Measurements from ENCODE around the gene SPESP1.

SPESP1 gene

DNA sequence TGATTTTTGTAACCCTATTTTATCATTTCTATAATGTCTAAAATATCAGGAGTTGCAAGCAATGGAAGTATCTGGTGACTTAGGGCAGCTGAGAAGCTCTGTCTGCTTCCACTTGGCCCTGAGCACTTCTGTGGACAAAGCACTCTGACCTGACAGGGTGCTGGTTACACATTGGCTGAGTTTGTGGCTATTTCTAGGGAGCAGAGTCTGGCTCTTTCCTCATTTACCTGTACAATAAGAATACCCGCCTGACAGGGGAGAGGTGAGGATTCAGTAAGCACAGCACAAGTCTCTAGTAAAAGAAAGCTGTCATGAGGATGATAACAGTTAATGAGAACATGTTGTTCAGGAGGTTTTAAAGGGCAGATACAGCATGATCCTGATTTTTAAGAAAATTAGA is 33.3 kb upstream of the SPESP1 start:
- TF ChIP-seq ZFX (IDR thresholded peaks at IDR 0.05; ENCODE audit: borderline replicate concordance) = no peak
- TF ChIP-seq, protein P1, sequence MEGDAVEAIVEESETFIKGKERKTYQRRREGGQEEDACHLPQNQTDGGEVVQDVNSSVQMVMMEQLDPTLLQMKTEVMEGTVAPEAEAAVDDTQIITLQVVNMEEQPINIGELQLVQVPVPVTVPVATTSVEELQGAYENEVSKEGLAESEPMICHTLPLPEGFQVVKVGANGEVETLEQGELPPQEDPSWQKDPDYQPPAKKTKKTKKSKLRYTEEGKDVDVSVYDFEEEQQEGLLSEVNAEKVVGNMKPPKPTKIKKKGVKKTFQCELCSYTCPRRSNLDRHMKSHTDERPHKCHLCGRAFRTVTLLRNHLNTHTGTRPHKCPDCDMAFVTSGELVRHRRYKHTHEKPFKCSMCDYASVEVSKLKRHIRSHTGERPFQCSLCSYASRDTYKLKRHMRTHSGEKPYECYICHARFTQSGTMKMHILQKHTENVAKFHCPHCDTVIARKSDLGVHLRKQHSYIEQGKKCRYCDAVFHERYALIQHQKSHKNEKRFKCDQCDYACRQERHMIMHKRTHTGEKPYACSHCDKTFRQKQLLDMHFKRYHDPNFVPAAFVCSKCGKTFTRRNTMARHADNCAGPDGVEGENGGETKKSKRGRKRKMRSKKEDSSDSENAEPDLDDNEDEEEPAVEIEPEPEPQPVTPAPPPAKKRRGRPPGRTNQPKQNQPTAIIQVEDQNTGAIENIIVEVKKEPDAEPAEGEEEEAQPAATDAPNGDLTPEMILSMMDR (IDR thresholded peaks at IDR 0.05) = no peak
- no peak overlapping the region for H3K27ac ChIP-seq

- no peak overlapping the region for H3K27ac ChIP-seq
- TF ChIP-seq ZFX (IDR thresholded peaks at IDR 0.05; ENCODE audit: borderline replicate concordance) = no peak
- TF ChIP-seq, protein P1 (IDR thresholded peaks at IDR 0.05) = no peak
Measured at GRCh38 chr15:68900027-68900426, 30.3 kb upstream of the SPESP1 start.

- TF ChIP-seq, protein P1 (IDR thresholded peaks at IDR 0.05) = no peak
- TF ChIP-seq ZFX (IDR thresholded peaks at IDR 0.05; ENCODE audit: borderline replicate concordance) = no peak
- no peak overlapping the region for H3K27ac ChIP-seq
Measured at GRCh38 chr15:68907396-68907923, 22.9 kb upstream of the SPESP1 start.

DNA sequence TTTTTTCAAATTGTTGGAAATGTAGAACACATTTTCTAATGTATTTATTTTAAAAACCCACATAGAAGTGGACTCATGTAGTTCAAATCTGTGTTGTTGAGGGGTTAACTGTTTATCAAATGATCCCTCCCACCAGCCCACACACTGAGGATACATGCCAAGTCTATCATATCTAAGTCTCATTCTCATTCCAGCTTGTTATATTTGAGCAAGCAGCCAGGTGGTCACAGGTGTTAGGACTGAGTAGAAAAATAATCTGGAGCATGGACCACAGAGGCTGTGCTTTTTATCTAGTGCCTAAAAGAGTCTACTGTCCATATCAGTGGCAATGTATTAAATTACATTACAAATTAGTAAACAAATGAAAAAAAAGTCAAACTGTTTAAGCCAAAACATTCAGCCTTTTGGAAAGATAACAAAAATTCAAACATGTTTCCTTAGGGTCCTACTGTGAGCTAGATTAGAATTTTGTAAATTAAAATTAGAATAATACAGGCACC is 20.7 kb upstream of the SPESP1 start:
- TF ChIP-seq, protein P1 (IDR thresholded peaks at IDR 0.05) = no peak
- no peak for TF ChIP-seq ZFX (IDR thresholded peaks at IDR 0.05; ENCODE audit: borderline replicate concordance)
- H3K27ac ChIP-seq = no peak overlapping the region

- H3K27ac ChIP-seq = no peak overlapping the region
- TF ChIP-seq, protein P1 (IDR thresholded peaks at IDR 0.05) = no peak
- TF ChIP-seq ZFX (IDR thresholded peaks at IDR 0.05; ENCODE audit: borderline replicate concordance) = no peak
Measured at GRCh38 chr15:68910341-68910740, 20.0 kb upstream of the SPESP1 start.

GRCh38 chr15:68910816-68911215 is 19.5 kb upstream of the SPESP1 start:
- no peak for TF ChIP-seq ZFX (IDR thresholded peaks at IDR 0.05; ENCODE audit: borderline replicate concordance)
- TF ChIP-seq, protein P1 (IDR thresholded peaks at IDR 0.05) = no peak
- no peak overlapping the region for H3K27ac ChIP-seq

DNA sequence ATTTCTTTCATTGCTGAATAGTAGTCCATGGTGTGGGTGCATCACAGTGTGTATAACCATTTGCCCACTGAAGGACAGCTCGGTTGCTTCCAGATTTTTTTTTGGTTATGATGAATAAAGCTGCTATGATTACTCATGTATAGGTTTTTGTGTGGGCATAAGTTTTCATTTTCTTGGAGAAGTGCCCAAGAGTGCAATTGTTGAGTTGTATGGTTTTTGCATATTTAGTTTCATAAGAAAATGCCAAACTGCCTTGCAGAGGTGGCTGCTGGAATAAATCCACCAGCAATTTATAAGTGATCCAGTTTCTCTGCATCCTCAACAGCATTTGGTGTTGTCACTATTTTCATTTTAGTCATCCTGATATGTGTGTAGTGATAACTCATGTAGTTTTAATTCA is 8.4 kb upstream of the SPESP1 start:
- H3K27ac ChIP-seq = no peak overlapping the region
- TF ChIP-seq, protein P1 (IDR thresholded peaks at IDR 0.05) = no peak
- TF ChIP-seq ZFX (IDR thresholded peaks at IDR 0.05; ENCODE audit: borderline replicate concordance) = no peak

Data from 22Rv1 (cell line).